Mesothelial cell of epicardium (in vitro differentiated cells): Measurements from ENCODE around the gene SLC8A3. TPM values are rescaled to one million over a fixed set of nuclear protein-coding genes. Genes with fewer than 3 reads are reported as not detected.

ENCODE experiments used
- DNase-seq, 2 experiments: peaks; one replicate each; pipeline ENCODE4 v3.0.0; 2021; ENCODE audit warnings: low spot score in 2 of 2; ENCODE audit not compliant: unreplicated experiment in 2 of 2
- H3K27ac Mint-ChIP-seq: 2 replicates; pipeline ENCODE4 v1.8.0; 2021; ENCODE audit warnings: mixed read lengths
- H3K27me3 Mint-ChIP-seq: 2 replicates; pipeline ENCODE4 v1.8.0; 2021; ENCODE audit warnings: low read depth, mixed read lengths
- H3K36me3 Mint-ChIP-seq: 2 replicates; pipeline ENCODE4 v1.8.0; 2021; ENCODE audit warnings: mixed read lengths
- H3K4me1 Mint-ChIP-seq: 2 replicates; pipeline ENCODE4 v1.8.0; 2021; ENCODE audit warnings: mixed read lengths
- H3K4me3 Mint-ChIP-seq: 2 replicates; pipeline ENCODE4 v1.8.0; 2021; ENCODE audit warnings: mild to moderate bottlenecking, moderate library complexity, mixed read lengths
- H3K9me3 Mint-ChIP-seq: 2 replicates; pipeline ENCODE4 v1.8.0; 2021; ENCODE audit warnings: mixed read lengths
- total RNA-seq: library from RNA; stranded (reverse); gene quantifications from 3 replicates; pipeline ENCODE4 v1.2.1, GENCODE V29; 2021
- TF ChIP-seq, protein P1 (sequence below): fragments of 200-600 bp; sonication (generic); IDR thresholded peaks from one replicate; pipeline ENCODE4 v1.5.0; 2021; ENCODE audit warnings: antibody characterized with exemption; ENCODE audit not compliant: unreplicated experiment

Gene SLC8A3
- total RNA-seq, 1 donor from 2014 or later = 0.27 TPM

DNA sequence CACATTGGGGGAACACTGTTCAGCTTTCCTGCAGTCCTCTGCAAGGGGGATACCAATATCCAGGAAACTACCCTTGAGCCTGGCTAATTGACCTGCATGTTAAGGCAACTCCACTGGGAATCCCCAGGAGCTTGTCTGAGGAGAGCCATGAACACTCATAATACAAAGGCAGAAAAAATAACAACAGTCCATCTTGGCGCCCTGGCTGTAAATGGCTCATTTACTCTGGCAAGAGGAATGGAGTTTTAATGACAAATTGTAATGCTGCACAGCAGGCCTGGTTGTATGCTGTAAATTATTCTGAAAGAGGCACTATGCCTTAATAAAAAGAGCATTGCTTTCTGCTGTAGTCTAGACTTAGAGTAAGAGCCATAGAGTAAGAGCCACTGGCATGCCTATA is 58.3 kb downstream of the SLC8A3 start:
- Mint-ChIP-seq H3K27me3 (peaks cover 68% of the 10 kb centered on the region), H3K27ac (no peak overlapping the region)
- TF ChIP-seq, protein P1, sequence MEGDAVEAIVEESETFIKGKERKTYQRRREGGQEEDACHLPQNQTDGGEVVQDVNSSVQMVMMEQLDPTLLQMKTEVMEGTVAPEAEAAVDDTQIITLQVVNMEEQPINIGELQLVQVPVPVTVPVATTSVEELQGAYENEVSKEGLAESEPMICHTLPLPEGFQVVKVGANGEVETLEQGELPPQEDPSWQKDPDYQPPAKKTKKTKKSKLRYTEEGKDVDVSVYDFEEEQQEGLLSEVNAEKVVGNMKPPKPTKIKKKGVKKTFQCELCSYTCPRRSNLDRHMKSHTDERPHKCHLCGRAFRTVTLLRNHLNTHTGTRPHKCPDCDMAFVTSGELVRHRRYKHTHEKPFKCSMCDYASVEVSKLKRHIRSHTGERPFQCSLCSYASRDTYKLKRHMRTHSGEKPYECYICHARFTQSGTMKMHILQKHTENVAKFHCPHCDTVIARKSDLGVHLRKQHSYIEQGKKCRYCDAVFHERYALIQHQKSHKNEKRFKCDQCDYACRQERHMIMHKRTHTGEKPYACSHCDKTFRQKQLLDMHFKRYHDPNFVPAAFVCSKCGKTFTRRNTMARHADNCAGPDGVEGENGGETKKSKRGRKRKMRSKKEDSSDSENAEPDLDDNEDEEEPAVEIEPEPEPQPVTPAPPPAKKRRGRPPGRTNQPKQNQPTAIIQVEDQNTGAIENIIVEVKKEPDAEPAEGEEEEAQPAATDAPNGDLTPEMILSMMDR = no peak

GRCh38 chr14:70127186-70127585 is 61.6 kb downstream of the SLC8A3 start:
- H3K9me3 Mint-ChIP-seq = no peaks in the 10 kb centered on the region
- H3K36me3 Mint-ChIP-seq = no peaks in the 10 kb centered on the region
- H3K27me3 Mint-ChIP-seq = peaks cover 41% of the 10 kb centered on the region
- TF ChIP-seq, protein P1 = no peak
- H3K27ac Mint-ChIP-seq = no peak overlapping the region
- H3K4me1 Mint-ChIP-seq = no peaks in the 10 kb centered on the region
- DNase-seq = no peak
- H3K4me3 Mint-ChIP-seq = no peak overlapping the region

More for the DNA sequence above, 58.3 kb downstream of the SLC8A3 start:
- H3K36me3 Mint-ChIP-seq = no peaks in the 10 kb centered on the region
- H3K4me3 Mint-ChIP-seq = no peak overlapping the region
- no peaks in the 10 kb centered on the region for H3K9me3 Mint-ChIP-seq
- DNase-seq = no peak
- H3K4me1 Mint-ChIP-seq = no peaks in the 10 kb centered on the region

- Mint-ChIP-seq H3K36me3 (no peaks in the 10 kb centered on the region), H3K27ac (no peak overlapping the region), H3K9me3 (no peaks in the 10 kb centered on the region), H3K27me3 (peaks cover 34% of the 10 kb centered on the region), H3K4me1 (no peaks in the 10 kb centered on the region), H3K4me3 (no peak overlapping the region)
- no peak for DNase-seq
- TF ChIP-seq, protein P1 = no peak
Measured at GRCh38 chr14:70123796-70124195, 65.0 kb downstream of the SLC8A3 start.

DNA sequence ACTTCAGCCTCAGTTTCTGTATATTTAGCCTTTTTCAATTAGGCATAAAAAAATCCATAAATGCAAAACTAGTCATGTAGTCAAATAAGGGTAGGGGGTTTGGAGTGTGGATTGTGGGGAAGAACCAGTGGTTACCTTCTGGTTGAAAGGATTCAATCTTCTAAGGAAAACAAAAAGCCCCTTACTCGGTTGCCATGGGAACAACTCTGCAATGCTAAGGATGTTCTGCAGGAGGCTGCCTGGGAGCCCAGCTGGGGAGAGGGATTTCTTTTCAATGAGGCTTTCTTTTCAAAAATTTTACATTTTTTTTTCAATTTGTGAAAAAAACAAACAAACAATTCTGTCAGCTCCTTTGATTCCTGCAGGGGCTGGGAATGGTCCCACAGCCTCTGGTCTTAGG is 67.2 kb downstream of the SLC8A3 start:
- no peak for DNase-seq
- H3K4me3 Mint-ChIP-seq = no peak overlapping the region
- H3K4me1 Mint-ChIP-seq = no peaks in the 10 kb centered on the region
- no peaks in the 10 kb centered on the region for H3K36me3 Mint-ChIP-seq
- TF ChIP-seq, protein P1 = no peak
- no peak overlapping the region for H3K27ac Mint-ChIP-seq
- no peaks in the 10 kb centered on the region for H3K9me3 Mint-ChIP-seq
- peaks cover 43% of the 10 kb centered on the region for H3K27me3 Mint-ChIP-seq

DNA sequence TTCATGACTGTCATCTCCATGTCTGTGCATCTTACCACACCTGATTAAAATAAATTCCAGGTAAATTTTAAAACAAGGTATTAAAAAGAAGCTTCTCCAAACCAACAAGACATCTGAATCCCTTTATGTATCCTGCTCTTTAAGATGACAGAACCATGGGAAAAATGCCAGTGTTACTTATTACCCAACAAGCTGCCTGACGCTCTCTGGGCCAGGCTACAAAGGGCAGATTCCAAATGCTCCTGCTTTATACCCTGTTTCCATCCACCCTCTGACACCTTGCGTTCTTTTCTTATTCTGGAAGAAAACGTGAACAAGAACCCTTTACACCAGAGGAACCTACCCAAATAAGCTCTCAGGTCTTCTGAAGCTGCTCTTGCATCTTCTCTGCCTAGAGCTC is 70.7 kb downstream of the SLC8A3 start:
- TF ChIP-seq, protein P1 = no peak
- H3K4me1 Mint-ChIP-seq = no peaks in the 10 kb centered on the region
- DNase-seq = no peak
- H3K27me3 Mint-ChIP-seq = peaks cover 49% of the 10 kb centered on the region
- no peaks in the 10 kb centered on the region for H3K36me3 Mint-ChIP-seq
- no peaks in the 10 kb centered on the region for H3K9me3 Mint-ChIP-seq
- no peak overlapping the region for H3K4me3 Mint-ChIP-seq
- H3K27ac Mint-ChIP-seq = no peak overlapping the region

- peaks cover 59% of the 10 kb centered on the region for H3K27me3 Mint-ChIP-seq
- H3K36me3 Mint-ChIP-seq = no peaks in the 10 kb centered on the region
- no peaks in the 10 kb centered on the region for H3K4me1 Mint-ChIP-seq
- H3K27ac Mint-ChIP-seq = no peak overlapping the region
- TF ChIP-seq, protein P1 = no peak
- no peaks in the 10 kb centered on the region for H3K9me3 Mint-ChIP-seq
- DNase-seq = no peak
- H3K4me3 Mint-ChIP-seq = no peak overlapping the region
Measured at GRCh38 chr14:70116278-70116677, 72.5 kb downstream of the SLC8A3 start.
